ENCODE results near the gene GPATCH8. TPM values are rescaled to one million over a fixed set of nuclear protein-coding genes. Genes with fewer than 3 reads are reported as not detected.

Gene GPATCH8
- total RNA-seq, 6 experiments from 2014 or later = 23.4 to 30.0 (median 27.1) TPM

GRCh38 chr17:44358066-44358465, 145.1 kb downstream of the GPATCH8 start:
- peaks cover 14% of the 10 kb centered on the region; the same call in 1 of the 2 replicates for H3K4me1 Mint-ChIP-seq (ENCODE audit: low read depth)
- no peak overlapping the region for H3K27ac Mint-ChIP-seq
- TF ChIP-seq, protein P1, sequence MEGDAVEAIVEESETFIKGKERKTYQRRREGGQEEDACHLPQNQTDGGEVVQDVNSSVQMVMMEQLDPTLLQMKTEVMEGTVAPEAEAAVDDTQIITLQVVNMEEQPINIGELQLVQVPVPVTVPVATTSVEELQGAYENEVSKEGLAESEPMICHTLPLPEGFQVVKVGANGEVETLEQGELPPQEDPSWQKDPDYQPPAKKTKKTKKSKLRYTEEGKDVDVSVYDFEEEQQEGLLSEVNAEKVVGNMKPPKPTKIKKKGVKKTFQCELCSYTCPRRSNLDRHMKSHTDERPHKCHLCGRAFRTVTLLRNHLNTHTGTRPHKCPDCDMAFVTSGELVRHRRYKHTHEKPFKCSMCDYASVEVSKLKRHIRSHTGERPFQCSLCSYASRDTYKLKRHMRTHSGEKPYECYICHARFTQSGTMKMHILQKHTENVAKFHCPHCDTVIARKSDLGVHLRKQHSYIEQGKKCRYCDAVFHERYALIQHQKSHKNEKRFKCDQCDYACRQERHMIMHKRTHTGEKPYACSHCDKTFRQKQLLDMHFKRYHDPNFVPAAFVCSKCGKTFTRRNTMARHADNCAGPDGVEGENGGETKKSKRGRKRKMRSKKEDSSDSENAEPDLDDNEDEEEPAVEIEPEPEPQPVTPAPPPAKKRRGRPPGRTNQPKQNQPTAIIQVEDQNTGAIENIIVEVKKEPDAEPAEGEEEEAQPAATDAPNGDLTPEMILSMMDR (IDR thresholded peaks at IDR 0.05) = no peak
- H3K4me3 Mint-ChIP-seq = no peak overlapping the region
- H3K36me3 Mint-ChIP-seq (ENCODE audit: low read depth) = peaks cover under 1% of the 10 kb centered on the region; the same call in 1 of the 2 replicates
- H3K27me3 Mint-ChIP-seq (ENCODE audit: insufficient read depth) = peaks cover 13% of the 10 kb centered on the region
- H3K9me3 Mint-ChIP-seq = no peaks in the 10 kb centered on the region
- DNase-seq = no peak

DNA sequence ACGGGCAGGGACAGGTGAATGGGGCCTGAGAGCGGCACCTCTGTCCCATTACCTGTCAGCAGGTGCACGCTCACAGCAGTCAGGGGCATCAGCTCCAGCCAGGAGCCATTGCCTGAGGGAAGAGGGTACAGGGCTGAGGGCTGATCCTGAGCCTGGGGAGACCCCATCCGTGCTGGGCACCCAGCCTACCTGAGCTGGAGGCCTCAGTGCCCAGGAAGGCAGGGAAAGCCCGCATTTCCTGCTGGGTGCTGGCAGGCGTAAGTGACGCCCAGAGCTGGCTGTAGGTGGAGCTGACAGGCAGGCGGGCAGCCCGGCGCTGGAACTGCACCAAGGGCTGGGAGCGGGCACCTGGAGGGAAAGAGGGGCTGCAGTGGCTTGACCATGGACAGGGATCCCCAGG, 147.0 kb downstream of the GPATCH8 start:
- Mint-ChIP-seq H3K4me3 (no peak overlapping the region), H3K36me3 (ENCODE audit: low read depth) (peaks cover 4% of the 10 kb centered on the region; the same call in 1 of the 2 replicates), H3K27me3 (ENCODE audit: insufficient read depth) (peaks cover 13% of the 10 kb centered on the region), H3K4me1 (ENCODE audit: low read depth) (peaks cover 11% of the 10 kb centered on the region; the same call in 1 of the 2 replicates), H3K9me3 (no peaks in the 10 kb centered on the region), H3K27ac (no peak overlapping the region)
- TF ChIP-seq, protein P1 (IDR thresholded peaks at IDR 0.05) = no peak
- no peak for DNase-seq

- H3K27ac Mint-ChIP-seq = no peak overlapping the region
- no peaks in the 10 kb centered on the region for H3K9me3 Mint-ChIP-seq
- H3K4me3 Mint-ChIP-seq = no peak overlapping the region
- peaks cover 12% of the 10 kb centered on the region for H3K27me3 Mint-ChIP-seq (ENCODE audit: insufficient read depth)
- peaks cover 5% of the 10 kb centered on the region; the same call in 1 of the 2 replicates for H3K4me1 Mint-ChIP-seq (ENCODE audit: low read depth)
- no peak for DNase-seq
- peaks cover 4% of the 10 kb centered on the region; the same call in 1 of the 2 replicates for H3K36me3 Mint-ChIP-seq (ENCODE audit: low read depth)
- TF ChIP-seq, protein P1 (IDR thresholded peaks at IDR 0.05) = no peak
These were observed 147.5 kb downstream of the GPATCH8 start for GRCh38 chr17:44355642-44356099.

GRCh38 chr17:44354582-44355561, 148.3 kb downstream of the GPATCH8 start:
- Mint-ChIP-seq H3K4me1 (ENCODE audit: low read depth) (no peaks in the 10 kb centered on the region), H3K36me3 (ENCODE audit: low read depth) (peaks cover 4% of the 10 kb centered on the region; the same call in 1 of the 2 replicates), H3K27me3 (ENCODE audit: insufficient read depth) (peaks cover 7% of the 10 kb centered on the region), H3K9me3 (no peaks in the 10 kb centered on the region), H3K4me3 (no peak overlapping the region), H3K27ac (no peak overlapping the region)
- DNase-seq = no peak
- TF ChIP-seq, protein P1 (IDR thresholded peaks at IDR 0.05) = peak; percentile 54

GRCh38 chr17:44353672-44354331, 149.4 kb downstream of the GPATCH8 start:
- TF ChIP-seq, protein P1 (IDR thresholded peaks at IDR 0.05) = no peak

More at GRCh38 chr17:44353672-44354331, 149.4 kb downstream of the GPATCH8 start:
- Mint-ChIP-seq H3K9me3 (no peaks in the 10 kb centered on the region), H3K4me3 (no peak overlapping the region), H3K36me3 (ENCODE audit: low read depth) (peaks cover 4% of the 10 kb centered on the region; the same call in 1 of the 2 replicates), H3K27me3 (ENCODE audit: insufficient read depth) (peaks cover 5% of the 10 kb centered on the region), H3K4me1 (ENCODE audit: low read depth) (no peaks in the 10 kb centered on the region), H3K27ac (no peak overlapping the region)
- no peak for DNase-seq

Data from HFFc6 (cell line).